Pancreas (tissue), 10 donors: ENCODE results near the gene LSAMP. TPM values are rescaled to one million over a fixed set of nuclear protein-coding genes. Genes with fewer than 3 reads are reported as not detected.

ENCODE experiments used
- ATAC-seq, 4 donors: fragments of 200-7000 bp; cut with Tn5 transposase; one replicate each; pipeline versions ENCODE4 v1.8.0 to v1.9.1; 2020; ENCODE audit warnings: mild to moderate bottlenecking in 4 of 4, moderate library complexity in 4 of 4
- DNase-seq, 6 donors: peaks; one replicate each; pipeline ENCODE4 v3.0.0-alpha.2; 2020
- FAIRE-seq: peaks from 2 replicates; lab custom pipeline; 2012; peaks lifted over from hg19 to GRCh38; lab: Jason Lieb, UNC
- H3K27ac ChIP-seq, 4 donors: fragments of 200-600 bp; sonication (generic); 1 replicate in 3 of 4; 2 replicates in 1 of 4; pipeline versions ENCODE4 v1.5.0 to v1.8.0; 2020
- H3K27me3 ChIP-seq, 4 donors: fragments of 200-600 bp; one replicate each; pipeline ENCODE4 v1.8.0; 2021
- H3K36me3 ChIP-seq, 3 donors: fragments of 200-600 bp; sonication (generic) in 1 of 3; one replicate each; pipeline versions ENCODE4 v1.5.0 to v1.8.0; 2020 to 2021
- H3K4me1 ChIP-seq, 3 donors: fragments of 200-600 bp; one replicate each; pipeline ENCODE4 v1.8.0; 2021
- H3K4me3 ChIP-seq, 4 donors: fragments of 200-600 bp; sonication (generic) in 2 of 4; one replicate each; pipeline versions ENCODE4 v1.5.0 to v1.8.0; 2020 to 2021
- H3K9me3 ChIP-seq, 4 donors: fragments of 200-600 bp; one replicate each; pipeline ENCODE4 v1.8.0; 2021
- WGBS, 2 donors: extraction: QIAGEN DNeasy Blood & Tissue Kit; methylation state at CpG; one replicate each; pipeline ENCODE4 v1.1.7; 2013; 5-methylcytosine and 5-hydroxymethylcytosine counted together
- intact Hi-C, 3 donors: fragments of 100-400 bp; cut with DNase I; formaldehyde crosslinking; loops; one replicate each; pipeline versions ENCODE4 v1.11.1 to v1.14.2; 2022
- polyA plus RNA-seq, 2 donors: library from polyadenylated mRNA; stranded (reverse); fragments of 200-250 nt; gene quantifications; one replicate each; pipeline ENCODE4 v1.2.3, GENCODE V29; 2013
- total RNA-seq, 6 donors: library from RNA; stranded (reverse); fragmentation: NEBNext Ultra II Directional in 4 of 6; extraction: Animal tissue kit (Norgen Biotek cat#: 25700) in 4 of 6; gene quantifications; one replicate each; pipeline versions ENCODE4 v1.2.1 to v1.2.4, GENCODE V29; 2021 to 2023
- TF ChIP-seq, protein P1 (sequence below), 4 donors: fragments of 200-600 bp; sonication (generic) in 3 of 4; IDR thresholded peaks; one replicate each; pipeline versions ENCODE4 v1.5.0 to v1.8.0; 2021; ENCODE audit warnings: antibody characterized with exemption in 4 of 4
- donor health status: healthy with polysubstance abuse.
- donor health status: DM: no; HTN: no; CAD: no; lungs with moderate emphysema.
- donor health status: DM: no; HTN: no; CAD: no.
- donor health status: control.
- donor health status: control.
- donor health status: Bipolar disorder and iron deficiency.
- donor health status: DM: yes; HTN: yes; CAD: no.
- donor health status: DM: no; HTN: no; CAD: no.
- donor health status: DM: no; HTN: no; CAD: no.
- donor health status: DM: yes; HTN: yes; CAD: no.

The LSAMP gene
- total and polyA plus RNA-seq, 8 donors = 0.51 to 5.5 (median 1.5) TPM

DNA sequence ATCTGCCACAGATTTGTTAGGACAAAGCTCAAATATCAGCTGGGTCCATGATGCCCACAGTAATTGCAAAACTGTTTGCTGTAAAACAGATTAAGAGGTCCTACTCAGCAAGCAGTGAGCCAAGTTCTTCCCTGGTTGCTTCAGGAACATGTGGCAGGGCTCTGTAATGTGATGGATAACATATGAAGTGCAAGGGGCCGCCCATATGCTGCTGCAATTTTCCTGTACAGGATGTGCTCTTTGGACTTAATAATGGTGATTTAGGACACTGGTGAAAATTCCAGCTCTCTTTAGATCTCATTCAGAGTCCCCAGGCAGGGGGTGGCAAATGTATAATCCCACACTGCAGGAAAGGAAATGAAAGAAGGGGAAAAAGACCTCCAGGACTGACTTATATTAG lies 289.4 kb downstream of the LSAMP start:
- H3K27ac ChIP-seq = no peak overlapping the region
- H3K27me3 ChIP-seq = no peaks in the 10 kb centered on the region
- intact Hi-C loops = no loop called here
- ATAC-seq (peak in 1 of 4 donors; percentile 43), FAIRE-seq (no peak), DNase-seq (no peak)
- no peaks in the 10 kb centered on the region for H3K36me3 ChIP-seq
- H3K9me3 ChIP-seq = no peaks in the 10 kb centered on the region
- no peak overlapping the region for H3K4me3 ChIP-seq
- WGBS, 2 donors = 54 to 58% methylated on average over 1 of the region's 1 CpG
- TF ChIP-seq, protein P1, sequence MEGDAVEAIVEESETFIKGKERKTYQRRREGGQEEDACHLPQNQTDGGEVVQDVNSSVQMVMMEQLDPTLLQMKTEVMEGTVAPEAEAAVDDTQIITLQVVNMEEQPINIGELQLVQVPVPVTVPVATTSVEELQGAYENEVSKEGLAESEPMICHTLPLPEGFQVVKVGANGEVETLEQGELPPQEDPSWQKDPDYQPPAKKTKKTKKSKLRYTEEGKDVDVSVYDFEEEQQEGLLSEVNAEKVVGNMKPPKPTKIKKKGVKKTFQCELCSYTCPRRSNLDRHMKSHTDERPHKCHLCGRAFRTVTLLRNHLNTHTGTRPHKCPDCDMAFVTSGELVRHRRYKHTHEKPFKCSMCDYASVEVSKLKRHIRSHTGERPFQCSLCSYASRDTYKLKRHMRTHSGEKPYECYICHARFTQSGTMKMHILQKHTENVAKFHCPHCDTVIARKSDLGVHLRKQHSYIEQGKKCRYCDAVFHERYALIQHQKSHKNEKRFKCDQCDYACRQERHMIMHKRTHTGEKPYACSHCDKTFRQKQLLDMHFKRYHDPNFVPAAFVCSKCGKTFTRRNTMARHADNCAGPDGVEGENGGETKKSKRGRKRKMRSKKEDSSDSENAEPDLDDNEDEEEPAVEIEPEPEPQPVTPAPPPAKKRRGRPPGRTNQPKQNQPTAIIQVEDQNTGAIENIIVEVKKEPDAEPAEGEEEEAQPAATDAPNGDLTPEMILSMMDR (IDR thresholded peaks at IDR 0.05) = no peak
- no peaks in the 10 kb centered on the region for H3K4me1 ChIP-seq

DNA sequence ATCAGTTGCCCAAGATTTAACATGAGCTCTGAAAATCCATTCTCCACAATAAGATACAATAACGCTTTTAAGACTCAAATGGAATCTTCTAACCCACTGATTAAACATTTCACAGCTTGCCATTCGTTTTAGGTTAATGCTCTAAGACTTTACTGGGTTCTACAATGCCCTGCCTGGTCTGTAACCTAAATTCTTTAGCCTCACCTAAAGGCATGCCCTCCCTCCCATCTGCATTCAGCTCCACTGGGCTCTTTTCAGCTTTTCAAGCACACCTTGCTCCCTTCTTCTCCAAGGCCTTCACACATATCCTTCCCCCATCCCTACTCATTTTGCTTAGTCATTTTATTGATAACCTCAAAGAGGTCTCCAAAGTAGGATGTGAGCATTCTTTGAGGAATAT lies 290.9 kb downstream of the LSAMP start:
- ATAC-seq = no peak

DNA sequence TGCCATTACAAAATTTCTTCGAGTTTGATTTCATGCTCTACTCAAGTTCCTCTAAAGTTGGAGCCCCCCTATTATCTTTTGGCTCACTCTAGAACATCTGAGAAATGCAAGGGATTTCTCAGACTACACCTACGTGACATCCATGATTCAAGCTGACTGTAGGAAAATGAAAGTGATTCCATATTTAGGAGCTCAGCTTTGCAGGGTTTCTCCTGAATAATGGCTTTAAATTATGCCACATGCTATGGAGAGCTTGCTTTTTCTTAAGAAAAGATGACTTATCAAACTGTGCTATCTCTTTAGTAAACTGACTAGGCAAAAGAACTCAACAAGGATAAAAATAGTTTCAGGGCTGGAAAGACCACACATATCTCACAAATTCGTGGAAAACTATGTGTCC lies 292.1 kb downstream of the LSAMP start:
- Histone ChIP-seq H3K4me1 (no peaks in the 10 kb centered on the region), H3K27ac (no peak overlapping the region), H3K36me3 (no peaks in the 10 kb centered on the region), H3K4me3 (no peak overlapping the region), H3K9me3 (no peaks in the 10 kb centered on the region), H3K27me3 (no peaks in the 10 kb centered on the region)
- no peak for FAIRE-seq
- intact Hi-C loops = no loop called here
- TF ChIP-seq, protein P1 (IDR thresholded peaks at IDR 0.05) = no peak
- no peak for DNase-seq
- ATAC-seq = no peak
- 46% methylated on average over 3 of the region's 3 CpGs for WGBS, 2 donors

More for the DNA sequence above, 290.9 kb downstream of the LSAMP start:
- FAIRE-seq = no peak
- Histone ChIP-seq H3K36me3 (no peaks in the 10 kb centered on the region), H3K4me3 (no peak overlapping the region), H3K4me1 (no peaks in the 10 kb centered on the region), H3K27me3 (no peaks in the 10 kb centered on the region), H3K9me3 (no peaks in the 10 kb centered on the region), H3K27ac (no peak overlapping the region)
- 53 to 58% methylated on average over 2 of the region's 2 CpGs for WGBS, 2 donors
- DNase-seq = no peak
- intact Hi-C loops = no loop called here
- TF ChIP-seq, protein P1 (IDR thresholded peaks at IDR 0.05) = no peak

DNA sequence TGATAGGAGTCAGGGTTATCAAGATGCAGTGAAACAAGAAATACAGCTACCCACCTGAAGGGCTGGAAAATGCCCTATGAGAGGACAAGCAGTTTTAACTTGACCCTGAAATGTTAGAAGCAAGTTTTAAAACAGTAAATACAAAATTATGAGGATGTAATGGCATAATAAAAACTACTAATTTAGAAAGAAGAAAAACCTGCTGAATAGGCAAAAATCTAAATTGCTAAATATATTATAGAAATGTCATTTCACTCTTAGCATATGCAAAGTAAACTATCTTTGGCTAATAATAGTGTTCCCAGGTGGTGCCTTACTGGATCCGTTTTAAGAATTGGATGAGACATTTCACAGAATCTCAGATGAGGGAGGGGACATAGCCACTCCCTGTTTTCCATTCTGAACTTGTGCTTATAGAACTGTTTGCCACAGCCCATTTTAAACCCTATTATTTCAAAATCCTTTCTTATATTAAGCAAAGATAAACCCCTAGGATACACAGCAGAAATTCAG lies 294.6 kb downstream of the LSAMP start:
- intact Hi-C loops = no loop called here
- WGBS, 2 donors = 37 to 42% methylated on average over 1 of the region's 1 CpG
- DNase-seq (no peak), ATAC-seq (no peak), FAIRE-seq (no peak)
- TF ChIP-seq, protein P1 (IDR thresholded peaks at IDR 0.05) = no peak
- H3K27ac ChIP-seq = no peak overlapping the region
- no peaks in the 10 kb centered on the region for H3K27me3 ChIP-seq
- H3K4me3 ChIP-seq = no peak overlapping the region
- H3K4me1 ChIP-seq = no peaks in the 10 kb centered on the region
- no peaks in the 10 kb centered on the region for H3K9me3 ChIP-seq
- no peaks in the 10 kb centered on the region for H3K36me3 ChIP-seq
